SK-N-SH (cell line): ENCODE results near the gene ANKDD1A.

Experiments
- CTCF ChIP-seq: fragments of 200-600 bp; sonication (generic); IDR thresholded peaks from 2 replicates; pipeline ENCODE4 v1.6.1; 2017; ENCODE audit warnings: antibody characterized with exemption, mild to moderate bottlenecking, moderate library complexity
- FOXM1 ChIP-seq: IDR thresholded peaks from 2 replicates; pipeline ENCODE4 v1.4.0; 2012; ENCODE audit warnings: low read depth, mild to moderate bottlenecking
- POLR2AphosphoS5 ChIP-seq: IDR thresholded peaks from 2 replicates; pipeline ENCODE4 v1.6.1; 2012; ENCODE audit warnings: low read depth, low read length
- RAD21 ChIP-seq: IDR thresholded peaks from 2 replicates; pipeline ENCODE4 v1.6.1; 2012; ENCODE audit warnings: mild to moderate bottlenecking, low read length
- TAF1 ChIP-seq: IDR thresholded peaks from 2 replicates; pipeline ENCODE4 v1.6.1; 2012; ENCODE audit warnings: low read depth, mild to moderate bottlenecking, low read length, moderate library complexity, borderline replicate concordance

GRCh38 chr15:64892847-64893403 is 18.8 kb upstream of the ANKDD1A start:
- no peak for TF ChIP-seq TAF1
- TF ChIP-seq POLR2AphosphoS5 = no peak
- TF ChIP-seq CTCF = no peak
- no peak for TF ChIP-seq FOXM1
- no peak for TF ChIP-seq RAD21
